Measurements from ENCODE around the gene CD247. TPM values are rescaled to one million over a fixed set of nuclear protein-coding genes. Genes with fewer than 3 reads are reported as not detected.

CD247 gene
- polyA plus RNA-seq, 1 of the 3 experiments (the other 2 are of a cell fraction), result 0.08 TPM

- no peaks in the 10 kb centered on the region for H3K4me1 ChIP-seq (ENCODE audit: control insufficient read depth in 1 of 2, insufficient read depth in 2 of 2, low read depth in 1 of 2, low read length in 1 of 2)
- TF ChIP-seq MXI1 (IDR thresholded peaks at IDR 0.05; ENCODE audit: low read depth, low read length) (no peak), MAX (IDR thresholded peaks at IDR 0.05; ENCODE audit: low read depth) (no peak), GATA2 (CRISPR knock-in tag; IDR thresholded peaks at IDR 0.05) (no peak)
- H2AFZ ChIP-seq (ENCODE audit: low read depth), result no peak overlapping the region
- no peaks in the 10 kb centered on the region for H3K9me2 ChIP-seq
- POLR2A ChIA-PET, result no interaction called here
- H3K4me3 ChIP-seq (ENCODE audit: low read depth in 2 of 2, low read length in 1 of 2), result no peak overlapping the region
- H3K9me3 ChIP-seq, result no peaks in the 10 kb centered on the region
- CTCF ChIA-PET, result no interaction called here
- no peaks in the 10 kb centered on the region for H3K79me2 ChIP-seq (ENCODE audit: insufficient read depth)
- WGBS (ENCODE audit: low lambda C conversion rate), result 39% methylated on average over 4 of the region's 5 CpGs
- no peaks in the 10 kb centered on the region for H4K20me1 ChIP-seq (ENCODE audit: insufficient read depth)
- no peak overlapping the region for H3K4me2 ChIP-seq
- H3K27me3 ChIP-seq (ENCODE audit: insufficient read depth), result peaks cover 21% of the 10 kb centered on the region
- H3K9ac ChIP-seq, result no peak overlapping the region
- no peak for DNase-seq
- no peak overlapping the region for H3K27ac ChIP-seq (ENCODE audit: low read depth in 2 of 2, low read length in 1 of 2)
- no peaks in the 10 kb centered on the region for H3K36me3 ChIP-seq (replicated peaks in 1 of 2; ENCODE audit: control insufficient read depth in 1 of 2, insufficient read depth in 2 of 2, low read length in 1 of 2)
- no peaks in the 10 kb centered on the region for H3F3A ChIP-seq (replicated peaks; ENCODE audit: insufficient read depth)
Observed at GRCh38 chr1:167492481-167492910, 25.8 kb downstream of the CD247 start.

GRCh38 chr1:167491586-167492461 lies 26.5 kb downstream of the CD247 start:
- H3F3A ChIP-seq (replicated peaks; ENCODE audit: insufficient read depth), result no peaks in the 10 kb centered on the region
- no peaks in the 10 kb centered on the region for H3K9me3 ChIP-seq
- POLR2A ChIA-PET, result no interaction called here
- CTCF ChIA-PET, result no interaction called here
- H3K27me3 ChIP-seq (ENCODE audit: insufficient read depth), result peaks cover 21% of the 10 kb centered on the region
- no peaks in the 10 kb centered on the region for H3K4me1 ChIP-seq (ENCODE audit: control insufficient read depth in 1 of 2, insufficient read depth in 2 of 2, low read depth in 1 of 2, low read length in 1 of 2)
- DNase-seq, result no peak
- H2AFZ ChIP-seq (ENCODE audit: low read depth), result no peak overlapping the region
- H3K36me3 ChIP-seq (replicated peaks in 1 of 2; ENCODE audit: control insufficient read depth in 1 of 2, insufficient read depth in 2 of 2, low read length in 1 of 2), result no peaks in the 10 kb centered on the region
- H3K9me2 ChIP-seq, result no peaks in the 10 kb centered on the region
- H3K9ac ChIP-seq, result no peak overlapping the region
- no peak overlapping the region for H3K4me3 ChIP-seq (ENCODE audit: low read depth in 2 of 2, low read length in 1 of 2)
- H3K79me2 ChIP-seq (ENCODE audit: insufficient read depth), result no peaks in the 10 kb centered on the region
- H4K20me1 ChIP-seq (ENCODE audit: insufficient read depth), result no peaks in the 10 kb centered on the region
- H3K4me2 ChIP-seq, result no peak overlapping the region
- no peak for TF ChIP-seq RFX5 (IDR thresholded peaks at IDR 0.05; ENCODE audit: low read length)
- no peak for TF ChIP-seq RXRA (IDR thresholded peaks at IDR 0.05; ENCODE audit: borderline replicate concordance, low read depth)
- no peak for TF ChIP-seq MAX (IDR thresholded peaks at IDR 0.05; ENCODE audit: low read depth)
- TF ChIP-seq USF2 (IDR thresholded peaks at IDR 0.05; ENCODE audit: borderline replicate concordance, low read depth, low read length), result no peak
- TF ChIP-seq USF1 (IDR thresholded peaks at IDR 0.05; ENCODE audit: borderline replicate concordance, low read depth), result no peak
- no peak for TF ChIP-seq CHD2 (IDR thresholded peaks at IDR 0.05; ENCODE audit: low read length, partially characterized antibody)
- no peak for TF ChIP-seq ELF1 (IDR thresholded peaks at IDR 0.05)
- TF ChIP-seq TAF1 (IDR thresholded peaks at IDR 0.05; ENCODE audit: borderline replicate concordance, low read depth, low read length), result no peak
- H3K27ac ChIP-seq (ENCODE audit: low read depth in 2 of 2, low read length in 1 of 2), result no peak overlapping the region
- WGBS (ENCODE audit: low lambda C conversion rate), result 69% methylated on average over 12 of the region's 12 CpGs

All from SK-N-SH (cell line).